ENCODE data around the gene TRIM44.

Gene TRIM44

GRCh38 chr11:35862666-35863065, 200.1 kb downstream of the TRIM44 start:
- no peak for DNase-seq

- DNase-seq, result no peak
Observed at GRCh38 chr11:35864131-35864530, 201.6 kb downstream of the TRIM44 start.

- no peak for DNase-seq
Observed at GRCh38 chr11:35866601-35867000, 204.0 kb downstream of the TRIM44 start.
